Uterus (tissue), 4 donors: Measurements from ENCODE around the gene MFSD8. TPM values are rescaled to one million over a fixed set of nuclear protein-coding genes. Genes with fewer than 3 reads are reported as not detected.
"Not testable (repeated sequence)": the region's sequence is repeated elsewhere in the genome, so short reads cannot be mapped to it uniquely, and the experiment has no call there.

Experiments used
- DNase-seq, 2 donors: peaks; one replicate each; pipeline ENCODE4 v3.0.0-alpha.2; 2019 to 2020
- H3K27ac ChIP-seq, 2 donors: fragments of 200-600 bp; sonication (generic); 1 replicate in 1 of 2; 2 replicates in 1 of 2; pipeline ENCODE4 v1.5.1; 2016 to 2018
- H3K27me3 ChIP-seq, 2 donors: fragments of 200-600 bp; sonication (generic); one replicate each; pipeline ENCODE4 v1.5.1; 2018 to 2019; ENCODE audit warnings: control low read depth in 1 of 2
- H3K36me3 ChIP-seq, 2 donors: fragments of 200-600 bp; sonication (generic); one replicate each; pipeline ENCODE4 v1.5.1; 2019; ENCODE audit warnings: control low read depth in 1 of 2
- H3K4me1 ChIP-seq, 2 donors: fragments of 200-600 bp; sonication (generic); one replicate each; pipeline ENCODE4 v1.5.1; 2018 to 2019; ENCODE audit warnings: control low read depth in 1 of 2
- H3K4me3 ChIP-seq, 2 donors: fragments of 200-600 bp; sonication (generic); 1 replicate in 1 of 2; 2 replicates in 1 of 2; pipeline ENCODE4 v1.5.1; 2018 to 2019; ENCODE audit warnings: mild to moderate bottlenecking in 1 of 2
- H3K9me3 ChIP-seq, 2 donors: fragments of 200-600 bp; sonication (generic); one replicate each; pipeline ENCODE4 v1.5.1; 2019; ENCODE audit warnings: control low read depth in 1 of 2
- CTCF ChIP-seq, 4 experiments: fragments of 200-600 bp in 2 of 4; fragments of 450-650 bp in 2 of 4; sonication (generic) in 2 of 4; IDR thresholded peaks; one replicate each; pipeline ENCODE4 v1.5.1; 2016 to 2019; ENCODE audit warnings: antibody characterized with exemption in 4 of 4, mild to moderate bottlenecking in 2 of 4, moderate library complexity in 1 of 4
- POLR2A ChIP-seq, 2 donors: fragments of 450-650 bp; IDR thresholded peaks; one replicate each; pipeline ENCODE4 v1.6.1; 2016; ENCODE audit warnings: antibody characterized with exemption in 2 of 2, mild to moderate bottlenecking in 1 of 2, moderate library complexity in 1 of 2
- intact Hi-C: fragments of 100-400 bp; cut with DNase I; formaldehyde crosslinking; loops from one replicate; pipeline ENCODE4 v1.15.1; 2023; ENCODE audit warnings: low total_unique reads
- total RNA-seq, 4 donors: library from RNA; depleted of rRNA in 3 of 4; stranded (reverse); fragments of >200 nt in 3 of 4; gene quantifications; one replicate each; pipeline versions ENCODE4 v1.1.0 to v1.2.4, GENCODE V29; 2014 to 2023
- donor health status: DM: yes; HTN: yes; CAD: no.

Gene MFSD8
- total RNA-seq, 4 donors from 2014 or later: 36.4 to 121 (median 61.0) TPM

GRCh38 chr4:127978930-127979329 is 14.0 kb upstream of the MFSD8 start:
- intact Hi-C loops: no loop called here
- Histone ChIP-seq H3K27me3 (no peaks in the 10 kb centered on the region), H3K36me3 (peaks cover 0 to 3% of the 10 kb centered on the region in 2 donors), H3K4me1 (no peaks in the 10 kb centered on the region), H3K9me3 (no peaks in the 10 kb centered on the region), H3K4me3 (no peak overlapping the region), H3K27ac (no peak overlapping the region)
- no peak for TF ChIP-seq CTCF (IDR thresholded peaks at IDR 0.05)
- TF ChIP-seq POLR2A (IDR thresholded peaks at IDR 0.05): no peak
- DNase-seq: no peak

GRCh38 chr4:127975121-127975770 is 10.3 kb upstream of the MFSD8 start:
- intact Hi-C loops: no loop called here
- H3K27me3 ChIP-seq: no peaks in the 10 kb centered on the region
- TF ChIP-seq CTCF (IDR thresholded peaks at IDR 0.05): no peak
- no peak for TF ChIP-seq POLR2A (IDR thresholded peaks at IDR 0.05)
- no peak overlapping the region for H3K27ac ChIP-seq
- no peak for DNase-seq
- H3K9me3 ChIP-seq: no peaks in the 10 kb centered on the region
- no peaks in the 10 kb centered on the region for H3K4me1 ChIP-seq
- H3K36me3 ChIP-seq: peaks cover 0 to 3% of the 10 kb centered on the region in 2 donors
- H3K4me3 ChIP-seq: no peak overlapping the region

GRCh38 chr4:127970925-127971324 is 6.0 kb upstream of the MFSD8 start:
- H3K27me3 ChIP-seq, intact Hi-C loops, H3K9me3 ChIP-seq, H3K4me1 ChIP-seq, H3K27ac ChIP-seq, H3K36me3 ChIP-seq, H3K4me3 ChIP-seq, DNase-seq: not testable (repeated sequence)

- intact Hi-C loops: loop anchor here (10.0 kb wide), 1 partner anchor 96 kb away; the partner anchor contains the start of gene LARP1B
- Histone ChIP-seq H3K4me1 (peaks cover 4 to 5% of the 10 kb centered on the region in 2 donors), H3K27me3 (no peaks in the 10 kb centered on the region), H3K9me3 (no peaks in the 10 kb centered on the region), H3K36me3 (no peaks in the 10 kb centered on the region), H3K4me3 (no peak overlapping the region), H3K27ac (no peak overlapping the region)
- no peak for DNase-seq
- TF ChIP-seq CTCF (IDR thresholded peaks at IDR 0.05) (no peak), POLR2A (IDR thresholded peaks at IDR 0.05) (no peak)
Measured at GRCh38 chr4:127968586-127968985, 3.6 kb upstream of the MFSD8 start.

GRCh38 chr4:127967141-127967775 is 2.3 kb upstream of the MFSD8 start:
- H3K36me3 ChIP-seq: no peaks in the 10 kb centered on the region
- peaks cover 4 to 5% of the 10 kb centered on the region in 2 donors for H3K4me1 ChIP-seq
- H3K27ac ChIP-seq: no peak overlapping the region
- intact Hi-C loops: loop anchor here (10.0 kb wide), 1 partner anchor 98 kb away; the partner anchor contains the start of gene LARP1B
- H3K9me3 ChIP-seq: no peaks in the 10 kb centered on the region
- H3K4me3 ChIP-seq: no peak overlapping the region
- H3K27me3 ChIP-seq: no peaks in the 10 kb centered on the region
- no peak for DNase-seq
- TF ChIP-seq CTCF (IDR thresholded peaks at IDR 0.05) (no peak), POLR2A (IDR thresholded peaks at IDR 0.05) (no peak)
